HCT116 (cell line): ENCODE data around the gene CDH13. TPM values are rescaled to one million over a fixed set of nuclear protein-coding genes. Genes with fewer than 3 reads are reported as not detected.

Experiments used
- ATAC-seq: fragments of 200-7000 bp; cut with Tn5 transposase; 2 replicates; pipeline ENCODE4 v1.9.1; 2020; ENCODE audit warnings: mild to moderate bottlenecking, moderate library complexity
- BruUV-seq: library from RNA; stranded (reverse); fragments of 400-500 nt; replicated peaks from 2 replicates; lab custom pipeline; 2021; lab: Mats Ljungman, UMichigan
- CTCF ChIA-PET: fragments of 300-600 bp; sonication (Branson Sonifier 250); formaldehyde crosslinking; loops from one replicate; lab custom pipeline; 2021; ENCODE audit warnings: antibody characterized with exemption; lab: Charles Lee
- POLR2A ChIA-PET: fragments of 300-600, 350-600 bp; sonication (Branson Sonifier 250); formaldehyde crosslinking; loops from one replicate; lab custom pipeline; 2021; ENCODE audit warnings: antibody characterized with exemption; lab: Charles Lee
- RAD21 ChIA-PET, 2 experiments: fragments of 300-600 bp; sonication (Branson Sonifier 250); formaldehyde crosslinking; loops; one replicate each; lab custom pipeline; 2023; ENCODE audit warnings: low total read pairs in 2 of 2; ENCODE audit not compliant: uncharacterized antibody in 2 of 2, unreplicated experiment in 2 of 2, low non-redundant PET in 1 of 2; lab: Charles Lee
- DNase-seq: peaks from one replicate; pipeline ENCODE4 v3.0.0-alpha.2; 2010; ENCODE audit warnings: low read depth, low spot score
- H2AFZ ChIP-seq: fragments of 200-600 bp; shearing (Covaris generic), sonication (generic); 2 replicates; pipeline ENCODE4 v1.6.1; 2017; ENCODE audit warnings: low read depth, mixed run types, mixed read lengths, antibody characterized with exemption, low read length; ENCODE audit not compliant: poor library complexity, severe bottlenecking
- H3K27ac ChIP-seq: 2 replicates; pipeline ENCODE4 v1.5.1; 2012; ENCODE audit warnings: low read depth, low read length
- H3K27me3 ChIP-seq: fragments of 200-600 bp; sonication (generic); 2 replicates; pipeline ENCODE4 v1.6.1; 2016; ENCODE audit warnings: mixed run types, low read length, mixed read lengths; ENCODE audit not compliant: insufficient read depth
- H3K36me3 ChIP-seq, 2 experiments: fragments of 200-500 bp in 1 of 2; fragments of 200-600 bp in 1 of 2; sonication (Bioruptor generic) in 1 of 2; sonication (generic) in 1 of 2; 2 replicates each; pipeline versions ENCODE4 v1.5.1 to v1.6.1; 2014 to 2016; ENCODE audit warnings: low read length in 2 of 2, inconsistent platforms in 1 of 2, mixed read lengths in 1 of 2, mixed run types in 1 of 2; ENCODE audit not compliant: insufficient read depth in 2 of 2, control insufficient read depth in 1 of 2
- H3K4me1 ChIP-seq, 2 experiments: fragments of 200-600 bp in 1 of 2; sonication (generic) in 1 of 2; 2 replicates each; pipeline versions ENCODE4 v1.5.1 to v1.6.1; 2012 to 2017; ENCODE audit warnings: low read length in 2 of 2, inconsistent platforms in 1 of 2, mild to moderate bottlenecking in 1 of 2, mixed read lengths in 1 of 2, mixed run types in 1 of 2, moderate library complexity in 1 of 2; ENCODE audit not compliant: insufficient read depth in 2 of 2, control insufficient read depth in 1 of 2
- H3K4me2 ChIP-seq: fragments of 200-600 bp; sonication (generic); 2 replicates; pipeline ENCODE4 v1.6.1; 2017; ENCODE audit warnings: mixed run types, low read length, mixed read lengths
- H3K4me3 ChIP-seq, 2 experiments: fragments of 200-600 bp in 1 of 2; sonication (generic) in 1 of 2; replicated peaks in 1 of 2; 2 replicates each; pipeline ENCODE4 v1.5.1; 2011 to 2016; ENCODE audit warnings: low read length in 2 of 2, control low read depth in 1 of 2, low read depth in 1 of 2, mild to moderate bottlenecking in 1 of 2, mixed read lengths in 1 of 2, mixed run types in 1 of 2
- H3K79me2 ChIP-seq: fragments of 200-600 bp; sonication (generic); 2 replicates; pipeline ENCODE4 v1.6.1; 2017; ENCODE audit warnings: mild to moderate bottlenecking, mixed run types, low read length, moderate library complexity, mixed read lengths; ENCODE audit not compliant: insufficient read depth
- H3K9ac ChIP-seq: fragments of 200-600 bp; sonication (generic); 2 replicates; pipeline ENCODE4 v1.6.1; 2016; ENCODE audit warnings: low read length, mixed read lengths
- H3K9me2 ChIP-seq: fragments of 200-600 bp; sonication (generic), shearing (Covaris generic); 2 replicates; pipeline ENCODE4 v1.6.1; 2017; ENCODE audit warnings: mixed run types, mild to moderate bottlenecking, moderate library complexity; ENCODE audit not compliant: insufficient read depth
- H3K9me3 ChIP-seq, 2 experiments: fragments of 200-500 bp in 1 of 2; fragments of 200-600 bp in 1 of 2; sonication (Bioruptor generic) in 1 of 2; sonication (generic) in 1 of 2; 2 replicates each; pipeline ENCODE4 v1.6.1; 2014 to 2017; ENCODE audit warnings: low read length in 2 of 2, mixed read lengths in 2 of 2, inconsistent platforms in 1 of 2, low read depth in 1 of 2, mild to moderate bottlenecking in 1 of 2, mixed run types in 1 of 2, moderate library complexity in 1 of 2; ENCODE audit not compliant: control insufficient read depth in 1 of 2, insufficient read depth in 1 of 2
- H4K20me1 ChIP-seq: fragments of 200-600 bp; sonication (generic), shearing (Covaris generic); 2 replicates; pipeline ENCODE4 v1.6.1; 2017; ENCODE audit warnings: mixed run types, mild to moderate bottlenecking, moderate library complexity; ENCODE audit not compliant: insufficient read depth
- CEBPB ChIP-seq: IDR thresholded peaks from 2 replicates; pipeline ENCODE4 v1.6.1; 2012; ENCODE audit warnings: low read depth
- CTCF ChIP-seq, 3 experiments: fragments of 200-600 bp in 1 of 3; sonication (generic) in 1 of 3; IDR thresholded peaks in 2 of 3; conservative IDR thresholded peaks in 1 of 3; 2 replicates each; pipeline ENCODE4 v1.5.1; 2012 to 2017; ENCODE audit warnings: low read depth in 2 of 3, low read length in 2 of 3, antibody characterized with exemption in 1 of 3, borderline replicate concordance in 1 of 3, control low read depth in 1 of 3, mild to moderate bottlenecking in 1 of 3, mixed read lengths in 1 of 3, mixed run types in 1 of 3, moderate library complexity in 1 of 3; ENCODE audit not compliant: insufficient read depth in 1 of 3
- EGR1 ChIP-seq: IDR thresholded peaks from 2 replicates; pipeline ENCODE4 v1.6.1; 2012; ENCODE audit warnings: low read depth
- ELF1 ChIP-seq: IDR thresholded peaks from 2 replicates; pipeline ENCODE4 v1.6.1; 2012; ENCODE audit warnings: low read depth, borderline replicate concordance
- EZH2phosphoT487 ChIP-seq: fragments of 200-600 bp; IDR thresholded peaks from 2 replicates; pipeline ENCODE4 v1.6.1; 2018; ENCODE audit warnings: antibody characterized with exemption, borderline replicate concordance
- JUND ChIP-seq: IDR thresholded peaks from 2 replicates; pipeline ENCODE4 v1.6.1; 2012
- MAX ChIP-seq: IDR thresholded peaks from 2 replicates; pipeline ENCODE4 v1.6.1; 2012
- POLR2A ChIP-seq: IDR thresholded peaks from 2 replicates; pipeline ENCODE4 v1.7.0; 2011; ENCODE audit warnings: borderline replicate concordance; ENCODE audit not compliant: insufficient read depth, insufficient read length; ENCODE audit errors: extremely low read depth
- POLR2AphosphoS5 ChIP-seq: IDR thresholded peaks from 2 replicates; pipeline ENCODE4 v1.6.1; 2011; ENCODE audit warnings: mild to moderate bottlenecking, low read depth, low read length, moderate library complexity
- REST ChIP-seq: IDR thresholded peaks from 2 replicates; pipeline ENCODE4 v1.6.1; 2012; ENCODE audit warnings: low read depth
- TCF7L2 ChIP-seq: IDR thresholded peaks from 2 replicates; pipeline ENCODE4 v1.7.0; 2011; ENCODE audit warnings: borderline replicate concordance, inconsistent platforms; ENCODE audit not compliant: insufficient read depth, insufficient read length; ENCODE audit errors: extremely low read depth
- YY1 ChIP-seq: IDR thresholded peaks from 2 replicates; pipeline ENCODE4 v1.6.1; 2011; ENCODE audit warnings: low read length, low read depth, moderate library complexity, mild to moderate bottlenecking; ENCODE audit not compliant: insufficient replicate concordance; ENCODE audit errors: extremely low read depth
- ZBTB33 ChIP-seq: IDR thresholded peaks from 2 replicates; pipeline ENCODE4 v1.6.1; 2011; ENCODE audit warnings: mild to moderate bottlenecking, low read length, moderate library complexity; ENCODE audit not compliant: insufficient replicate concordance; ENCODE audit errors: extremely low read depth
- ZFX ChIP-seq: fragments of 450-650 bp; IDR thresholded peaks from 2 replicates; pipeline ENCODE4 v1.6.1; 2017
- ZNF274 ChIP-seq: fragments of 200-500 bp; sonication (Bioruptor generic); IDR thresholded peaks from 2 replicates; pipeline ENCODE4 v1.6.1; 2014; ENCODE audit warnings: mild to moderate bottlenecking, low read depth, low read length, inconsistent platforms
- intact Hi-C: fragments of 100-400 bp; cut with micrococcal nuclease; formaldehyde crosslinking; loops from 2 replicates; pipeline ENCODE4 v1.10.0; 2022
- total RNA-seq: library from RNA; stranded (reverse); gene quantifications from one replicate; pipeline ENCODE4 v1.2.1, GENCODE V29; 2021; ENCODE audit not compliant: unreplicated experiment

CDH13 gene
- total RNA-seq, 1 experiment from 2014 or later: not detected

- Histone ChIP-seq H2AFZ (no peak overlapping the region), H4K20me1 (no peaks in the 10 kb centered on the region), H3K27ac (no peak overlapping the region), H3K79me2 (no peaks in the 10 kb centered on the region), H3K27me3 (no peaks in the 10 kb centered on the region), H3K4me1 (no peaks in the 10 kb centered on the region), H3K4me2 (no peak overlapping the region), H3K4me3 (no peak overlapping the region), H3K36me3 (no peaks in the 10 kb centered on the region), H3K9ac (no peak overlapping the region), H3K9me2 (no peaks in the 10 kb centered on the region), H3K9me3 (no peaks in the 10 kb centered on the region; a peak in 2 of 4 replicates)
- no peak for TF ChIP-seq REST
- no peak for TF ChIP-seq EGR1
- no peak for TF ChIP-seq JUND
- TF ChIP-seq ELF1: no peak
- TF ChIP-seq CTCF (IDR thresholded peaks at IDR 0.05 in 2 of 3, conservative IDR thresholded peaks at IDR 0.05 in 1 of 3; ENCODE audit: borderline replicate concordance in 1 of 3, insufficient read depth in 1 of 3, low read depth in 2 of 3, low read length in 2 of 3): no peak
- TF ChIP-seq YY1: no peak
- TF ChIP-seq MAX: no peak
- no peak for TF ChIP-seq ZNF274
- no peak for TF ChIP-seq ZBTB33
- TF ChIP-seq ZFX: no peak
- TF ChIP-seq POLR2A: no peak
- TF ChIP-seq CEBPB: no peak
- no peak for TF ChIP-seq POLR2AphosphoS5
- TF ChIP-seq TCF7L2: no peak
- no peak for TF ChIP-seq EZH2phosphoT487
- ChIA-PET RAD21 (no interaction called here), CTCF (no interaction called here), POLR2A (no interaction called here)
- no peak for ATAC-seq
- BruUV-seq: no TSS peak
- DNase-seq: no peak
- intact Hi-C loops: no loop called here
Observed at GRCh38 chr16:83300326-83300725, 673.6 kb downstream of the CDH13 start.
